Erythroblast (primary cell): ENCODE measurements around the gene EPOP.

Experiments
- GATA1 ChIP-seq: IDR thresholded peaks from 2 replicates; pipeline ENCODE4 v1.6.1; 2011; ENCODE audit warnings: low read depth, mild to moderate bottlenecking, control low read depth, low read length, moderate library complexity
- POLR2A ChIP-seq: IDR thresholded peaks from 2 replicates; pipeline ENCODE4 v1.6.1; 2011; ENCODE audit warnings: mild to moderate bottlenecking, low read length

DNA sequence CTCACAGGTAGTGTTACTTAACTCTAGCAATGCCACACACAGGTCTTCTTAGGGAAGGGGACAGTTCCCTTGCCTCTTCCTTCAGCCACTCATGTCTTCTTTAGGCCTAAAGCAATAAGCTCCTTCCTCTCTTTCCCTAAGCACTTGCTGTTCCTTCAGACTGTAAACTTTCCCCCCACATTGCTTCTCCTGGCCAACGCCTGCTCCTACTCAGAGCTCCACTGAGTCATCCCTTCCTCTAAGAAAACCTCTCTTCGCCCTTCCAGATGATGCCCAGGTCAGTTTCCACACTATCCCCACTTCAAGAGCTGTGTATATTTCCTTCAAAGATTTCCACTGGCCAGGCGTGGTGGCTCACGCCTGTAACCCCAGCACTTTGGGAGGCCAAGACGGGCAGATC is 12.5 kb upstream of the EPOP start:
- no peak for TF ChIP-seq POLR2A
- no peak for TF ChIP-seq GATA1
